Measurements from ENCODE around the gene SPG11.
"Not testable (repeated sequence)": the region's sequence is repeated elsewhere in the genome, so short reads cannot be mapped to it uniquely, and the experiment has no call there.

SPG11 gene

DNA sequence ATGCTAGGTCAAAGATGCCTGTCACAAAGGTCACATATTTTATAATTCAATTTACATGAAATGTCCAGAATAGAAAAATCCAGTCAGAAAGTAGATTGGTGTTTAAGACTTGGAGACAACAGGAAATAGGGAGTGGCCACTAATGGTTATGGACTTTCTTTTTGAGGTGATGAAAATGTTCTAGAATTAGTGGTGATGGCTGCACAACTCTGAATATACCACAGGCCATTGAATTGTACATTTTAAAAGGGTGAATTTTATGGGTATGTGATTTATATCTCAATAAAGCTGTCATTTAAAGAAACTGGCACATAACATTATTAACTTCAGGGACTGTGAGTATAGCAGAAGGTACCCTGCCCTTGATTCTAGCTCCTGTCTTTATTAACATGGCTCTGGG lies 15.8 kb downstream of the SPG11 start:
- no peak for TF ChIP-seq CTCF (IDR thresholded peaks at IDR 0.05; ENCODE audit: low read depth, low read length, missing control alignments)

DNA sequence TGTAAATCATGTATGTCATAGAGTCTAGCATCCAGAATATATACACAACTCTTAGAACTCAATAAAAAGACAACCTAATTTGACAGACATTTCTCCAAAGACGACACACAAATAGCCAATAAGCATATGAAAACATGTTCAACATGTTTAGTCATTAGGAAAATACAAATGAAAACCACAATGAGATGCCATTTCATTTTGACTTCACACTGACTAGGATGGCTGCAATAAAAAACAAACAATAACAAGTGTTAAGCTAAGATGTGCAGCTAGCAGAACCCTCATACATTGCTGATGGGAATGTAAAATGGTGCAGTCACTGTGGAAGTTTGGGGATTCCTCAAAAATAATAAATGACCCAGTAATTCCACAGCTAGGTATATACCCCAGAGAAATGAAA lies 16.4 kb downstream of the SPG11 start:
- DNase-seq (ENCODE audit: low read depth) = no peak
- TF ChIP-seq CTCF (IDR thresholded peaks at IDR 0.05; ENCODE audit: low read depth, low read length, missing control alignments) = no peak
- H3K4me3 ChIP-seq (ENCODE audit: low read depth, low read length) = no peak overlapping the region

More for the DNA sequence above, 15.8 kb downstream of the SPG11 start:
- no peak overlapping the region for H3K4me3 ChIP-seq (ENCODE audit: low read depth, low read length)
- no peak for DNase-seq (ENCODE audit: low read depth)

DNA sequence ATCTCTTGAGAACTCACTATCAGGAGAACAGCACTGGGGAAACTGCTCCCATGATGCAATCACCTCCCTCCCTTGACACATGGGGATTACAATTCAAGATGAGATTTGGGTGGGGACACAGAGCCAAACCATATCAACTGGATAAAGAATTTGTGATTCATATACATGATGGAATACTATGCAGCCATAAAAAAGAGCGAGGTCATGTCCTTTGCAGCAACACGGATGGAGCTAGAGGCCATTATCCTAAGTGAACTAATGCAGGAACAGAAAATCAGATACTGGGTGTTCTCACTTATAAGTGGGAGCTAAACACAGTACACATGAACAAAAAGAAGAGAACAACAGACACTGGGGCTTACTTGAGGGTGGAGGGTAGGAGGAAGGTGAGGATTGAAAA lies 17.0 kb downstream of the SPG11 start:
- no peak for TF ChIP-seq CTCF (IDR thresholded peaks at IDR 0.05; ENCODE audit: low read depth, low read length, missing control alignments)
- no peak overlapping the region for H3K4me3 ChIP-seq (ENCODE audit: low read depth, low read length)
- no peak for DNase-seq (ENCODE audit: low read depth)

- DNase-seq (ENCODE audit: low read depth) = no peak
- TF ChIP-seq CTCF (IDR thresholded peaks at IDR 0.05; ENCODE audit: low read depth, low read length, missing control alignments) = no peak
- H3K4me3 ChIP-seq (ENCODE audit: low read depth, low read length) = no peak overlapping the region
Observed at GRCh38 chr15:44641651-44642050, 21.8 kb downstream of the SPG11 start.

GRCh38 chr15:44636976-44637375 lies 26.5 kb downstream of the SPG11 start:
- no peak for TF ChIP-seq CTCF (IDR thresholded peaks at IDR 0.05; ENCODE audit: low read depth, low read length, missing control alignments)
- H3K4me3 ChIP-seq (ENCODE audit: low read depth, low read length) = no peak overlapping the region
- DNase-seq (ENCODE audit: low read depth) = no peak

GRCh38 chr15:44633603-44634002 lies 29.9 kb downstream of the SPG11 start:
- no peak for DNase-seq (ENCODE audit: low read depth)
- TF ChIP-seq CTCF (IDR thresholded peaks at IDR 0.05; ENCODE audit: low read depth, low read length, missing control alignments) = no peak
- H3K4me3 ChIP-seq (ENCODE audit: low read depth, low read length) = no peak overlapping the region

- not testable (repeated sequence) for H3K4me3 ChIP-seq (ENCODE audit: low read depth, low read length); DNase-seq (ENCODE audit: low read depth)
Observed at GRCh38 chr15:44625286-44625685, 38.2 kb downstream of the SPG11 start.

DNA sequence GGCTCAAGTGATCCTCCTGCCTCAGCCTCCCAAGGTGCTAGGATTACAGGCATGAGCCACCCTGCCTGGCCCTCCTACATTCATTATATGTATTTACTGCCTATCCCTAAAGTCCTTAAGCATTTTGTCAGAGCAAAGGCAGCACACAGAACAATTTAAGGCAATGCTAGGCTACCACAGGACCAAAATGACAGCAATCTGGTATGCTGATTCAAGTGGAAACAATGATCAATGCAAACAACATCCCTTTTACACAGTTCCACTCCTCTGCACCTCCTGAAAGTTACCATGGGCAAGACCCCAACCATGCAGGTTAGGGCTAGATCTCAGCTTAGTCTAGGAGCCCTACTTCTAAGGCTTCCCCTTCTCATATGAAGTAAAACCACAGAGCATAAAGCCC lies 40.3 kb downstream of the SPG11 start:
- no peak for TF ChIP-seq CTCF (IDR thresholded peaks at IDR 0.05; ENCODE audit: low read depth, low read length, missing control alignments)
- no peak for DNase-seq (ENCODE audit: low read depth)
- H3K4me3 ChIP-seq (ENCODE audit: low read depth, low read length) = no peak overlapping the region

All from GM12864 (cell line).